CD4-positive, alpha-beta T cell (primary cell): ENCODE results near the gene KCNG3. TPM values are rescaled to one million over a fixed set of nuclear protein-coding genes. Genes with fewer than 3 reads are reported as not detected.

ENCODE experiments used
- ATAC-seq: fragments of 200-7000 bp; cut with Tn5 transposase; one replicate; pipeline ENCODE4 v1.10.0; 2022; ENCODE audit warnings: mild to moderate bottlenecking; ENCODE audit not compliant: poor library complexity
- CTCF ChIA-PET: fragments of 350-600 bp; sonication (Branson Sonifier 250); formaldehyde crosslinking; loops from one replicate; lab custom pipeline; 2021; ENCODE audit warnings: antibody characterized with exemption, inconsistent platforms; lab: Charles Lee
- POLR2A ChIA-PET: fragments of 350-600 bp; sonication (Branson Sonifier 250); formaldehyde crosslinking; loops from one replicate; lab custom pipeline; 2021; ENCODE audit warnings: antibody characterized with exemption, inconsistent platforms; lab: Charles Lee
- DNase-seq, 14 experiments: peaks; one replicate each; pipeline ENCODE4 v3.0.0-alpha.2; 2013 to 2020; ENCODE audit warnings: mixed read lengths in 2 of 14
- H3K27ac ChIP-seq, 2 donors: one replicate each; pipeline versions ENCODE4 v1.5.1 to v1.7.0; 2013; ENCODE audit warnings: low read length in 2 of 2, low read depth in 1 of 2, mild to moderate bottlenecking in 1 of 2
- H3K27me3 ChIP-seq, 2 experiments: 1 replicate in 1 of 2; 2 replicates in 1 of 2; pipeline versions ENCODE4 v1.6.1 to v1.7.0; 2013; ENCODE audit warnings: low read length in 2 of 2, control low read depth in 1 of 2, mild to moderate bottlenecking in 1 of 2, moderate library complexity in 1 of 2; ENCODE audit not compliant: insufficient read depth in 2 of 2, control insufficient read depth in 1 of 2
- H3K36me3 ChIP-seq: one replicate; pipeline ENCODE4 v1.6.1; 2013; ENCODE audit warnings: low read length, control low read depth; ENCODE audit not compliant: insufficient read depth
- H3K4me1 ChIP-seq: one replicate; pipeline ENCODE4 v1.6.1; 2013; ENCODE audit warnings: low read length, control low read depth; ENCODE audit not compliant: insufficient read depth
- H3K4me3 ChIP-seq: one replicate; pipeline ENCODE4 v1.5.1; 2013; ENCODE audit warnings: mild to moderate bottlenecking, low read length, moderate library complexity
- H3K9me3 ChIP-seq, 2 experiments: 1 replicate in 1 of 2; 2 replicates in 1 of 2; pipeline versions ENCODE4 v1.6.1 to v1.7.0; 2013; ENCODE audit warnings: low read length in 2 of 2, mild to moderate bottlenecking in 2 of 2, control low read depth in 1 of 2, moderate library complexity in 1 of 2; ENCODE audit not compliant: control insufficient read depth in 1 of 2, insufficient read depth in 1 of 2
- H3K27ac Mint-ChIP-seq: one replicate; pipeline ENCODE4 v1.8.0; 2020; ENCODE audit warnings: mixed read lengths
- H3K27me3 Mint-ChIP-seq: one replicate; pipeline ENCODE4 v1.8.0; 2021; ENCODE audit warnings: mixed read lengths
- H3K36me3 Mint-ChIP-seq: one replicate; pipeline ENCODE4 v1.8.0; 2021; ENCODE audit warnings: low read depth, mixed read lengths
- H3K4me1 Mint-ChIP-seq: one replicate; pipeline ENCODE4 v1.8.0; 2021; ENCODE audit warnings: low read depth, mixed read lengths
- H3K4me3 Mint-ChIP-seq: one replicate; pipeline ENCODE4 v1.8.0; 2020; ENCODE audit warnings: mild to moderate bottlenecking, mixed read lengths
- H3K9me3 Mint-ChIP-seq: one replicate; pipeline ENCODE4 v1.8.0; 2020; ENCODE audit warnings: mixed read lengths
- intact Hi-C, 2 experiments: fragments of 100-400 bp; cut with DNase I in 1 of 2; cut with micrococcal nuclease in 1 of 2; formaldehyde crosslinking; loops; one replicate each; pipeline versions ENCODE4 v1.15.1 to v1.9.0; 2023 to 2025; cut with DNase I, micrococcal nuclease
- total RNA-seq, 174 experiments: library from RNA in 2 of 174; stranded (reverse) in 2 of 174; gene quantifications; one replicate each; pipeline ENCODE4 v1.2.3 and lab custom pipeline; 2021 to 2026
- TF ChIP-seq, protein P1 (sequence below): fragments of 200-600 bp; IDR thresholded peaks from one replicate; pipeline ENCODE4 v1.8.0; 2022; ENCODE audit warnings: antibody characterized with exemption, mild to moderate bottlenecking

KCNG3 gene
- total RNA-seq, 2 experiments from 2014 or later = 0.25 to 0.49 TPM

DNA sequence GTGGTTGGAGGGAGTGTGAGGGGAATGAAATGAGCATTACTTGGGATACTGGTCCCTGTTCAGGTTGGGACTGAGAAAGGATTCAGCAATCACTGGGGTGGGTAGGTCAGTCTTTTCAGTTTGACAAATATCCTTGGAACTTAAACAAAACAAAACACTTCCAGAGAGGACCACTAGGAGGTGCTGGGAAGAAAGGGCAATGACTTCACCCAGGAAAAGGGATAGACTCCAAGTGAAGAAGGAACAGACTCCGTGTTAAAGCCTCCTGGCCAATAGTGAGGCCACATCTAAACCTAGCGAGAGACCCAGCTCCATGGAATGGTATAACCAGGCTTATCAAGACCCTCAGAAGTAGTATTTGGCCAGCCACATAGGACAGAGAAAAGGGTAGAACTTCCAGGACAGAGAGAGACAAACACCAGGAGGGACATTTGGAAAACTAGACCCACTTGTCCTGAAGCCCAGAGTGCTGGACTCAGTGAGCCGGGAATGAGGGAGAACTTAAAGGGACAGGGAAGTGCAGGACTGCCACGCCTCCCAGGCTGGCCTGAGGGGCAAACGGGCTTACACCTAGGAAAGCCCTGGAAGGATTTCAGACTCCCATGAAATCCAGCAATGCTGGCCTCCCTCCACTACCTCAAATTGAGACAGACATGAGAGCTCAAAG, 19.6 kb upstream of the KCNG3 start:
- no peak overlapping the region for H3K27ac ChIP-seq
- no peaks in the 10 kb centered on the region for H3K4me1 ChIP-seq
- no peak overlapping the region for H3K4me3 Mint-ChIP-seq
- POLR2A ChIA-PET = interaction anchor here (1.5 kb wide), 1 partner anchor 297 kb away, joined by 3 read pairs; no protein-coding TSS in a partner anchor
- no peaks in the 10 kb centered on the region for H3K36me3 Mint-ChIP-seq
- no peaks in the 10 kb centered on the region for H3K9me3 ChIP-seq
- TF ChIP-seq, protein P1, sequence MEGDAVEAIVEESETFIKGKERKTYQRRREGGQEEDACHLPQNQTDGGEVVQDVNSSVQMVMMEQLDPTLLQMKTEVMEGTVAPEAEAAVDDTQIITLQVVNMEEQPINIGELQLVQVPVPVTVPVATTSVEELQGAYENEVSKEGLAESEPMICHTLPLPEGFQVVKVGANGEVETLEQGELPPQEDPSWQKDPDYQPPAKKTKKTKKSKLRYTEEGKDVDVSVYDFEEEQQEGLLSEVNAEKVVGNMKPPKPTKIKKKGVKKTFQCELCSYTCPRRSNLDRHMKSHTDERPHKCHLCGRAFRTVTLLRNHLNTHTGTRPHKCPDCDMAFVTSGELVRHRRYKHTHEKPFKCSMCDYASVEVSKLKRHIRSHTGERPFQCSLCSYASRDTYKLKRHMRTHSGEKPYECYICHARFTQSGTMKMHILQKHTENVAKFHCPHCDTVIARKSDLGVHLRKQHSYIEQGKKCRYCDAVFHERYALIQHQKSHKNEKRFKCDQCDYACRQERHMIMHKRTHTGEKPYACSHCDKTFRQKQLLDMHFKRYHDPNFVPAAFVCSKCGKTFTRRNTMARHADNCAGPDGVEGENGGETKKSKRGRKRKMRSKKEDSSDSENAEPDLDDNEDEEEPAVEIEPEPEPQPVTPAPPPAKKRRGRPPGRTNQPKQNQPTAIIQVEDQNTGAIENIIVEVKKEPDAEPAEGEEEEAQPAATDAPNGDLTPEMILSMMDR = peak; percentile 61
- H3K27ac Mint-ChIP-seq = no peak overlapping the region
- CTCF ChIA-PET = interaction anchor here (1.1 kb wide), 1 partner anchor 26 kb away, joined by 3 read pairs; no protein-coding TSS in a partner anchor
- H3K27me3 ChIP-seq = no peaks in the 10 kb centered on the region
- intact Hi-C loops = loop anchor here (1.0 kb wide), 1 partner anchor 150 kb away; no protein-coding TSS in a partner anchor
- DNase-seq (peak in 4 of 14 experiments; percentile 23 to 45 (median 42)), ATAC-seq (peak; percentile 32)
- H3K36me3 ChIP-seq = no peaks in the 10 kb centered on the region
- H3K4me1 Mint-ChIP-seq = peaks cover 9% of the 10 kb centered on the region
- no peaks in the 10 kb centered on the region for H3K27me3 Mint-ChIP-seq
- H3K4me3 ChIP-seq = no peak overlapping the region
- H3K9me3 Mint-ChIP-seq = no peaks in the 10 kb centered on the region

DNA sequence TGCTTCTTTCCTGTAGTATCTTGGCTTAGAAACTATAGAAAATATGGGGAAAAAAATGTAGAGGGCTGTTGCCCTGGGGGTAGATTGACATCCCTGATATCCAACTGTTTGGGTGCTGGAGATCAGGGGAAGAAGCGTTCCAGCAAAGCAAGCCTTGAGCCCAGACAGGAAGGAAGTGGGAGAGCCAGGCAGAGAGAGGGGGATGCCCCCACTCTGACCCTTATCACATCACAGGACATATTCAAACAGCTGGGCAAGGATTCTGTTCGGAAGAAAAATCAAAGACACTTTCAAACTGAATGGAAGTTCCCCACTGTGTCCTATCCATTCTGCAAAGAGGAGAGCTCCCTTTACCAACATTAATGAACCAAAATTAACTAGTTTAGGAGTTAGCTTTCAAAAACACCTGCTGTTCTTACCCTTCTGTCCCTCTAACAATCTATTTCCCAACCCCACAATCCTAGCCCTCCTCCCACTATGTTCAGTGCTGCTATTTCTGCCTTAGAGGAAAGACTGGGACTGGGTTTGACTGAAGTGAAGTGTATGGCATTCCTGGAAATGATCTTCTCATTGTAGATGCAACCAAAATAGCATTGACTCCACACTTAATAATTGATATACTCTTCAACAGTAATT, 16.9 kb upstream of the KCNG3 start:
- no peak for DNase-seq
- Histone ChIP-seq H3K36me3 (no peaks in the 10 kb centered on the region), H3K27me3 (no peaks in the 10 kb centered on the region), H3K4me3 (no peak overlapping the region), H3K9me3 (no peaks in the 10 kb centered on the region), H3K4me1 (no peaks in the 10 kb centered on the region), H3K27ac (no peak overlapping the region)
- ChIA-PET CTCF (no interaction called here), POLR2A (no interaction called here)
- Mint-ChIP-seq H3K36me3 (no peaks in the 10 kb centered on the region), H3K4me3 (no peak overlapping the region), H3K9me3 (no peaks in the 10 kb centered on the region), H3K27me3 (no peaks in the 10 kb centered on the region), H3K27ac (no peak overlapping the region), H3K4me1 (peaks cover 9% of the 10 kb centered on the region)
- intact Hi-C loops = no loop called here
- no peak for ATAC-seq
- TF ChIP-seq, protein P1 = no peak

DNA sequence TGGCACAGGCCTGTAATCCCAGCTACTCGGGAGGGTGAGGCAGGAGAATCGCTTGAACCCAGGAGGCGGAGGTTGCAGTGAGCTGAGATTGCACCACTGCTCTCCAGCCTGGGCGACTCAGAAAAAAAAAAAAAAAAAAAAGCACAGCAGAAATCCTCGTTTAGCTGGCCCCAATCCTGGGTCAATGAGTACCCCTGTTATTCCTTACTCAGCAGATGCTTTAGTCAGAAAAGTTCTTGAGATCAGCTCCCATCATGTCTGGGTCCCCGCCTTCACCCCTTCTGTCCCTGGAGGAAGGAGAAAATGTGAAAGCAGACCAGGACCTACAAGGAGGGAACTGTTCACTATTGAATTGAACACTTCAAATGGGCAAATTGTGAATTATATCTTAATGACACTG, 16.4 kb upstream of the KCNG3 start:
- Mint-ChIP-seq H3K27ac (no peak overlapping the region), H3K36me3 (no peaks in the 10 kb centered on the region), H3K4me1 (peaks cover 9% of the 10 kb centered on the region), H3K9me3 (no peaks in the 10 kb centered on the region), H3K4me3 (no peak overlapping the region), H3K27me3 (no peaks in the 10 kb centered on the region)
- ChIA-PET POLR2A (no interaction called here), CTCF (interaction anchor here (0.6 kb wide), 1 partner anchor 141 kb away, joined by 3 read pairs; no protein-coding TSS in a partner anchor)
- DNase-seq (no peak), ATAC-seq (no peak)
- TF ChIP-seq, protein P1 = no peak
- no peaks in the 10 kb centered on the region for H3K9me3 ChIP-seq
- no peaks in the 10 kb centered on the region for H3K27me3 ChIP-seq
- no peaks in the 10 kb centered on the region for H3K4me1 ChIP-seq
- no peak overlapping the region for H3K4me3 ChIP-seq
- intact Hi-C loops = no loop called here
- H3K36me3 ChIP-seq = no peaks in the 10 kb centered on the region
- H3K27ac ChIP-seq = no peak overlapping the region
